ENCODE results near the gene MEIS1. TPM values are rescaled to one million over a fixed set of nuclear protein-coding genes. Genes with fewer than 3 reads are reported as not detected.

The MEIS1 gene
- total RNA-seq, 1 donor from 2014 or later = 3.6 TPM

GRCh38 chr2:66441581-66442320 lies 6.8 kb downstream of the MEIS1 start:
- no peak for DNase-seq (ENCODE audit: low read depth)
- H3K4me3 ChIP-seq (ENCODE audit: low read depth, low read length) = no peak overlapping the region

GRCh38 chr2:66442516-66443185 lies 7.7 kb downstream of the MEIS1 start:
- no peak for TF ChIP-seq CTCF (IDR thresholded peaks at IDR 0.05; ENCODE audit: insufficient read depth, low read length, poor library complexity, severe bottlenecking)
- no peak for DNase-seq (ENCODE audit: low read depth)
- peaks cover 61% of the 10 kb centered on the region for H3K27me3 ChIP-seq (ENCODE audit: control insufficient read depth, insufficient read depth, low read length)
- H3K36me3 ChIP-seq (ENCODE audit: control insufficient read depth, insufficient read depth, low read length) = no peaks in the 10 kb centered on the region
- H3K4me3 ChIP-seq (ENCODE audit: low read depth, low read length) = no peak overlapping the region

More at GRCh38 chr2:66441581-66442320, 6.8 kb downstream of the MEIS1 start:
- no peak for TF ChIP-seq CTCF (IDR thresholded peaks at IDR 0.05; ENCODE audit: insufficient read depth, low read length, poor library complexity, severe bottlenecking)
- H3K36me3 ChIP-seq (ENCODE audit: control insufficient read depth, insufficient read depth, low read length) = no peaks in the 10 kb centered on the region
- H3K27me3 ChIP-seq (ENCODE audit: control insufficient read depth, insufficient read depth, low read length) = peaks cover 68% of the 10 kb centered on the region

GRCh38 chr2:66443186-66443978 lies 8.5 kb downstream of the MEIS1 start:
- Histone ChIP-seq H3K36me3 (ENCODE audit: control insufficient read depth, insufficient read depth, low read length) (no peaks in the 10 kb centered on the region), H3K4me3 (ENCODE audit: low read depth, low read length) (peak overlapping the region; percentile 5), H3K27me3 (ENCODE audit: control insufficient read depth, insufficient read depth, low read length) (peaks cover 54% of the 10 kb centered on the region)
- no peak for TF ChIP-seq CTCF (IDR thresholded peaks at IDR 0.05; ENCODE audit: insufficient read depth, low read length, poor library complexity, severe bottlenecking)
- no peak for DNase-seq (ENCODE audit: low read depth)

GRCh38 chr2:66443979-66444861 lies 9.3 kb downstream of the MEIS1 start:
- H3K36me3 ChIP-seq (ENCODE audit: control insufficient read depth, insufficient read depth, low read length) = no peaks in the 10 kb centered on the region
- peak overlapping the region; percentile 5 for H3K4me3 ChIP-seq (ENCODE audit: low read depth, low read length)
- no peak for TF ChIP-seq CTCF (IDR thresholded peaks at IDR 0.05; ENCODE audit: insufficient read depth, low read length, poor library complexity, severe bottlenecking)
- H3K27me3 ChIP-seq (ENCODE audit: control insufficient read depth, insufficient read depth, low read length) = peaks cover 51% of the 10 kb centered on the region
- DNase-seq (ENCODE audit: low read depth) = no peak
